WTC11 (cell line): ENCODE data around the gene ANKK1. TPM values are rescaled to one million over a fixed set of nuclear protein-coding genes. Genes with fewer than 3 reads are reported as not detected.

Experiments
- ATAC-seq: fragments of 200-7000 bp; cut with Tn5 transposase; 2 replicates; pipeline ENCODE4 v1.10.0; 2021; ENCODE audit warnings: mild to moderate bottlenecking, moderate library complexity
- Bru-seq: library from RNA; stranded (reverse); fragments of 400-500 nt; gene quantifications from one replicate; lab custom pipeline; 2021; lab: Mats Ljungman, UMichigan
- CTCF ChIA-PET: fragments of 300-600 bp; sonication (Branson Sonifier 250); formaldehyde crosslinking; loops from one replicate; lab custom pipeline; 2021; ENCODE audit warnings: antibody characterized with exemption; lab: Charles Lee
- POLR2A ChIA-PET: fragments of 350-600 bp; sonication (Branson Sonifier 250); formaldehyde crosslinking; loops from one replicate; lab custom pipeline; 2021; ENCODE audit warnings: antibody characterized with exemption; lab: Charles Lee
- DNase-seq: peaks from one replicate; pipeline ENCODE4 v3.0.0; 2021; ENCODE audit warnings: low spot score
- H3K27ac Mint-ChIP-seq: 2 replicates; pipeline ENCODE4 v1.8.0; 2021; ENCODE audit warnings: mixed read lengths
- H3K27me3 Mint-ChIP-seq: 2 replicates; pipeline ENCODE4 v1.8.0; 2021; ENCODE audit warnings: low read depth, mild to moderate bottlenecking, moderate library complexity, mixed read lengths
- H3K36me3 Mint-ChIP-seq: 2 replicates; pipeline ENCODE4 v1.8.0; 2021; ENCODE audit warnings: mixed read lengths
- H3K4me1 Mint-ChIP-seq: 2 replicates; pipeline ENCODE4 v1.8.0; 2022; ENCODE audit warnings: mixed read lengths
- H3K4me3 Mint-ChIP-seq: 2 replicates; pipeline ENCODE4 v1.8.0; 2021; ENCODE audit warnings: mild to moderate bottlenecking, moderate library complexity, mixed read lengths
- H3K9me3 Mint-ChIP-seq: 2 replicates; pipeline ENCODE4 v1.8.0; 2021; ENCODE audit warnings: mixed read lengths
- CREM ChIP-seq: sonication (generic); formaldehyde crosslinking; IDR thresholded peaks from 2 replicates; pipeline ENCODE4 v1.8.1; 2022; ENCODE audit warnings: mild to moderate bottlenecking, missing genetic modification reagents, moderate library complexity
- E2F1 ChIP-seq: sonication (generic); formaldehyde crosslinking; IDR thresholded peaks from 2 replicates; pipeline ENCODE4 v1.8.0; 2022; ENCODE audit warnings: mild to moderate bottlenecking, missing genetic modification reagents
- E2F5 ChIP-seq: sonication (generic); formaldehyde crosslinking; IDR thresholded peaks from 2 replicates; pipeline ENCODE4 v1.8.1; 2022; ENCODE audit warnings: mild to moderate bottlenecking, moderate library complexity, missing genetic modification reagents
- ETV6 ChIP-seq: sonication (generic); formaldehyde crosslinking; IDR thresholded peaks from 2 replicates; pipeline ENCODE4 v1.8.1; 2022; ENCODE audit warnings: mild to moderate bottlenecking, missing genetic modification reagents
- FOXP1 ChIP-seq: sonication (generic); formaldehyde crosslinking; IDR thresholded peaks from 2 replicates; pipeline ENCODE4 v1.8.0; 2022; ENCODE audit warnings: missing genetic modification reagents, mild to moderate bottlenecking, moderate library complexity, borderline replicate concordance
- IRF2 ChIP-seq: sonication (generic); formaldehyde crosslinking; IDR thresholded peaks from 2 replicates; pipeline ENCODE4 v1.8.0; 2022; ENCODE audit warnings: low read depth, missing genetic modification reagents, borderline replicate concordance
- JAZF1 ChIP-seq: fragments of 250-450 bp; sonication (Bioruptor Pico); IDR thresholded peaks from 2 replicates; pipeline ENCODE4 v1.9.0; 2021; ENCODE audit warnings: moderate library complexity, mild to moderate bottlenecking, inconsistent platforms
- KAT7 ChIP-seq: sonication (generic); formaldehyde crosslinking; IDR thresholded peaks from 2 replicates; pipeline ENCODE4 v1.8.1; 2023; ENCODE audit warnings: missing genetic modification reagents, mild to moderate bottlenecking, borderline replicate concordance
- NFYB ChIP-seq: sonication (generic); formaldehyde crosslinking; conservative IDR thresholded peaks from 2 replicates; pipeline ENCODE4 v1.8.0; 2022; ENCODE audit warnings: low read depth, missing genetic modification reagents
- NR2C2 ChIP-seq: sonication (generic); formaldehyde crosslinking; IDR thresholded peaks from 2 replicates; pipeline ENCODE4 v1.8.0; 2022; ENCODE audit warnings: mild to moderate bottlenecking, missing genetic modification reagents
- NR3C1 ChIP-seq: sonication (generic); formaldehyde crosslinking; conservative IDR thresholded peaks from 2 replicates; pipeline ENCODE4 v1.8.1; 2023; ENCODE audit warnings: low read depth, mild to moderate bottlenecking, missing genetic modification reagents
- SMAD3 ChIP-seq: sonication (generic); formaldehyde crosslinking; IDR thresholded peaks from 2 replicates; pipeline ENCODE4 v1.8.0; 2022; ENCODE audit warnings: missing genetic modification reagents, mild to moderate bottlenecking, borderline replicate concordance
- SOX15 ChIP-seq: fragments of 250-450 bp; sonication (Bioruptor Pico); IDR thresholded peaks from 2 replicates; pipeline ENCODE4 v1.9.0; 2021; ENCODE audit warnings: mild to moderate bottlenecking
- TCF7 ChIP-seq: sonication (generic); formaldehyde crosslinking; IDR thresholded peaks from 2 replicates; pipeline ENCODE4 v1.8.0; 2022; ENCODE audit warnings: mild to moderate bottlenecking, low read depth, missing genetic modification reagents, moderate library complexity
- ZBTB21 ChIP-seq: sonication (generic); formaldehyde crosslinking; IDR thresholded peaks from 2 replicates; pipeline ENCODE4 v1.8.1; 2023; ENCODE audit warnings: mild to moderate bottlenecking, missing genetic modification reagents, borderline replicate concordance
- ZBTB43 ChIP-seq: sonication (generic); formaldehyde crosslinking; IDR thresholded peaks from 2 replicates; pipeline ENCODE4 v1.8.1; 2023; ENCODE audit warnings: mild to moderate bottlenecking, missing genetic modification reagents
- ZMAT4 ChIP-seq: fragments of 250-450 bp; sonication (Bioruptor Pico); IDR thresholded peaks from 2 replicates; pipeline ENCODE4 v1.9.0; 2021; ENCODE audit warnings: mild to moderate bottlenecking
- ZNF138 ChIP-seq: sonication (generic); formaldehyde crosslinking; conservative IDR thresholded peaks from 2 replicates; pipeline ENCODE4 v1.8.1; 2022; ENCODE audit warnings: mild to moderate bottlenecking, moderate library complexity, missing genetic modification reagents
- ZNF396 ChIP-seq: fragments of 250-450 bp; sonication (Bioruptor Pico); IDR thresholded peaks from 2 replicates; pipeline ENCODE4 v1.8.0; 2021; ENCODE audit warnings: mild to moderate bottlenecking, moderate library complexity, borderline replicate concordance
- ZNF671 ChIP-seq: fragments of 250-450 bp; sonication (Bioruptor Pico); IDR thresholded peaks from 2 replicates; pipeline ENCODE4 v1.8.0; 2021; ENCODE audit warnings: mild to moderate bottlenecking
- long read RNA-seq, 3 experiments: library from RNA in 1 of 3; library from capped mRNA in 1 of 3; library from polyadenylated mRNA in 1 of 3; unstranded in 2 of 3; stranded (forward) in 1 of 3; transcript quantifications; one replicate each; pipeline ENCODE4 v2.0.0, GENCODE V29; 2021
- total RNA-seq: library from RNA; stranded (reverse); gene quantifications from 3 replicates; pipeline ENCODE4 v1.2.3, GENCODE V29; 2021
- TF ChIP-seq, protein P1 (sequence below): sonication (generic); formaldehyde crosslinking; IDR thresholded peaks from 2 replicates; pipeline ENCODE4 v1.8.0; 2023; ENCODE audit warnings: missing genetic modification reagents, mild to moderate bottlenecking, borderline replicate concordance
- TF ChIP-seq, protein P2 (sequence below): fragments of 250-450 bp; sonication (Bioruptor Pico); IDR thresholded peaks from 2 replicates; pipeline ENCODE4 v1.8.0; 2021; ENCODE audit warnings: mild to moderate bottlenecking
- TF ChIP-seq, protein P3 (sequence below): fragments of 250-450 bp; sonication (Bioruptor Pico); IDR thresholded peaks from 2 replicates; pipeline ENCODE4 v1.9.0; 2021; ENCODE audit warnings: moderate library complexity, mild to moderate bottlenecking, inconsistent platforms, borderline replicate concordance
- TF ChIP-seq, protein P4 (sequence below): sonication (generic); formaldehyde crosslinking; IDR thresholded peaks from 2 replicates; pipeline ENCODE4 v1.8.1; 2022; ENCODE audit warnings: low read depth, missing genetic modification reagents, borderline replicate concordance

ANKK1 gene
- total RNA-seq (0.09 to 0.15 TPM in 2 of 3 replicates, not detected in the other), Bru-seq, nascent RNA (percentile 15 among the genes with signal in this experiment)
- long read RNA-seq, experiment 1 = 0 reads
- long read RNA-seq, experiment 2 = 0 reads
- long read RNA-seq, experiment 3 = 0 reads

- peaks cover 12% of the 10 kb centered on the region for H3K4me1 Mint-ChIP-seq
- H3K27ac Mint-ChIP-seq = no peak within 1 kb of the TSS
- ChIA-PET CTCF (interaction anchor here (0.6 to 1.4 kb wide), 14 partner anchors 10 to 343 kb away, joined by 3 to 13 read pairs (median 3); partner anchors contain the start of gene TTC12), POLR2A (no interaction called here)
- H3K9me3 Mint-ChIP-seq = no peaks in the 10 kb centered on the region
- DNase-seq (peak; percentile 80), ATAC-seq (peak; percentile 88)
- peaks cover 6% of the 10 kb centered on the region; the same call in 1 of the 2 replicates for H3K27me3 Mint-ChIP-seq
- H3K36me3 Mint-ChIP-seq = no peaks in the 10 kb centered on the region
- peak within 1 kb of the TSS; percentile 43 for H3K4me3 Mint-ChIP-seq
- TF ChIP-seq, protein P1, sequence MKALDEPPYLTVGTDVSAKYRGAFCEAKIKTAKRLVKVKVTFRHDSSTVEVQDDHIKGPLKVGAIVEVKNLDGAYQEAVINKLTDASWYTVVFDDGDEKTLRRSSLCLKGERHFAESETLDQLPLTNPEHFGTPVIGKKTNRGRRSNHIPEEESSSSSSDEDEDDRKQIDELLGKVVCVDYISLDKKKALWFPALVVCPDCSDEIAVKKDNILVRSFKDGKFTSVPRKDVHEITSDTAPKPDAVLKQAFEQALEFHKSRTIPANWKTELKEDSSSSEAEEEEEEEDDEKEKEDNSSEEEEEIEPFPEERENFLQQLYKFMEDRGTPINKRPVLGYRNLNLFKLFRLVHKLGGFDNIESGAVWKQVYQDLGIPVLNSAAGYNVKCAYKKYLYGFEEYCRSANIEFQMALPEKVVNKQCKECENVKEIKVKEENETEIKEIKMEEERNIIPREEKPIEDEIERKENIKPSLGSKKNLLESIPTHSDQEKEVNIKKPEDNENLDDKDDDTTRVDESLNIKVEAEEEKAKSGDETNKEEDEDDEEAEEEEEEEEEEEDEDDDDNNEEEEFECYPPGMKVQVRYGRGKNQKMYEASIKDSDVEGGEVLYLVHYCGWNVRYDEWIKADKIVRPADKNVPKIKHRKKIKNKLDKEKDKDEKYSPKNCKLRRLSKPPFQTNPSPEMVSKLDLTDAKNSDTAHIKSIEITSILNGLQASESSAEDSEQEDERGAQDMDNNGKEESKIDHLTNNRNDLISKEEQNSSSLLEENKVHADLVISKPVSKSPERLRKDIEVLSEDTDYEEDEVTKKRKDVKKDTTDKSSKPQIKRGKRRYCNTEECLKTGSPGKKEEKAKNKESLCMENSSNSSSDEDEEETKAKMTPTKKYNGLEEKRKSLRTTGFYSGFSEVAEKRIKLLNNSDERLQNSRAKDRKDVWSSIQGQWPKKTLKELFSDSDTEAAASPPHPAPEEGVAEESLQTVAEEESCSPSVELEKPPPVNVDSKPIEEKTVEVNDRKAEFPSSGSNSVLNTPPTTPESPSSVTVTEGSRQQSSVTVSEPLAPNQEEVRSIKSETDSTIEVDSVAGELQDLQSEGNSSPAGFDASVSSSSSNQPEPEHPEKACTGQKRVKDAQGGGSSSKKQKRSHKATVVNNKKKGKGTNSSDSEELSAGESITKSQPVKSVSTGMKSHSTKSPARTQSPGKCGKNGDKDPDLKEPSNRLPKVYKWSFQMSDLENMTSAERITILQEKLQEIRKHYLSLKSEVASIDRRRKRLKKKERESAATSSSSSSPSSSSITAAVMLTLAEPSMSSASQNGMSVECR (CRISPR knock-in tag) = 0 out of 2 replicates have a peak, but pooled peaks have one; percentile 18
- TF ChIP-seq ZMAT4 (CRISPR knock-in tag) (no peak), ZBTB21 (CRISPR knock-in tag) (peak; percentile 88; the same call in 1 of the 2 replicates), ZBTB43 (CRISPR knock-in tag) (peak; percentile 97), E2F5 (CRISPR knock-in tag) (peak; percentile 68; the same call in 1 of the 2 replicates), TCF7 (peak; percentile 89), JAZF1 (CRISPR knock-in tag) (no peak), ETV6 (CRISPR knock-in tag) (peak; percentile 82; the same call in 1 of the 2 replicates), SOX15 (CRISPR knock-in tag) (no peak), ZNF396 (CRISPR knock-in tag) (no peak), NFYB (peak; percentile 33; the same call in 1 of the 2 replicates), ZNF671 (CRISPR knock-in tag) (no peak), ZNF138 (peak; percentile 92), FOXP1 (CRISPR knock-in tag) (peak; percentile 96), E2F1 (CRISPR knock-in tag) (0 out of 2 replicates have a peak, but pooled peaks have one; percentile 70), SMAD3 (CRISPR knock-in tag) (no peak), NR3C1 (CRISPR knock-in tag) (0 out of 2 replicates have a peak, but pooled peaks have one; percentile 74), IRF2 (CRISPR knock-in tag) (0 out of 2 replicates have a peak, but pooled peaks have one; percentile 47), NR2C2 (CRISPR knock-in tag) (0 out of 2 replicates have a peak, but pooled peaks have one; percentile 54), KAT7 (CRISPR knock-in tag) (0 out of 2 replicates have a peak, but pooled peaks have one; percentile 65), CREM (CRISPR knock-in tag) (peak; percentile 68; the same call in 1 of the 2 replicates)
- TF ChIP-seq, protein P2, sequence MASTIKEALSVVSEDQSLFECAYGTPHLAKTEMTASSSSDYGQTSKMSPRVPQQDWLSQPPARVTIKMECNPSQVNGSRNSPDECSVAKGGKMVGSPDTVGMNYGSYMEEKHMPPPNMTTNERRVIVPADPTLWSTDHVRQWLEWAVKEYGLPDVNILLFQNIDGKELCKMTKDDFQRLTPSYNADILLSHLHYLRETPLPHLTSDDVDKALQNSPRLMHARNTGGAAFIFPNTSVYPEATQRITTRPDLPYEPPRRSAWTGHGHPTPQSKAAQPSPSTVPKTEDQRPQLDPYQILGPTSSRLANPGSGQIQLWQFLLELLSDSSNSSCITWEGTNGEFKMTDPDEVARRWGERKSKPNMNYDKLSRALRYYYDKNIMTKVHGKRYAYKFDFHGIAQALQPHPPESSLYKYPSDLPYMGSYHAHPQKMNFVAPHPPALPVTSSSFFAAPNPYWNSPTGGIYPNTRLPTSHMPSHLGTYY (CRISPR knock-in tag) = no peak
- TF ChIP-seq, protein P3, sequence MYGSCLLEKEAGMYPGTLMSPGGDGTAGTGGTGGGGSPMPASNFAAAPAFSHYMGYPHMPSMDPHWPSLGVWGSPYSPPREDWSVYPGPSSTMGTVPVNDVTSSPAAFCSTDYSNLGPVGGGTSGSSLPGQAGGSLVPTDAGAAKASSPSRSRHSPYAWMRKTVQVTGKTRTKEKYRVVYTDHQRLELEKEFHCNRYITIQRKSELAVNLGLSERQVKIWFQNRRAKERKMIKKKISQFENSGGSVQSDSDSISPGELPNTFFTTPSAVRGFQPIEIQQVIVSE (CRISPR knock-in tag) = no peak
- TF ChIP-seq, protein P4, sequence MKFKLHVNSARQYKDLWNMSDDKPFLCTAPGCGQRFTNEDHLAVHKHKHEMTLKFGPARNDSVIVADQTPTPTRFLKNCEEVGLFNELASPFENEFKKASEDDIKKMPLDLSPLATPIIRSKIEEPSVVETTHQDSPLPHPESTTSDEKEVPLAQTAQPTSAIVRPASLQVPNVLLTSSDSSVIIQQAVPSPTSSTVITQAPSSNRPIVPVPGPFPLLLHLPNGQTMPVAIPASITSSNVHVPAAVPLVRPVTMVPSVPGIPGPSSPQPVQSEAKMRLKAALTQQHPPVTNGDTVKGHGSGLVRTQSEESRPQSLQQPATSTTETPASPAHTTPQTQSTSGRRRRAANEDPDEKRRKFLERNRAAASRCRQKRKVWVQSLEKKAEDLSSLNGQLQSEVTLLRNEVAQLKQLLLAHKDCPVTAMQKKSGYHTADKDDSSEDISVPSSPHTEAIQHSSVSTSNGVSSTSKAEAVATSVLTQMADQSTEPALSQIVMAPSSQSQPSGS (CRISPR knock-in tag) = peak; percentile 67; the same call in 1 of the 2 replicates
Measured at GRCh38 chr11:113387605-113388211, at the start of gene ANKK1. ANKK1 (plus strand) TSS chr11:113387779; CDS start chr11:113387885, 106 bp downstream.
